HG02798 (cell line): Measurements from ENCODE around the gene TCERG1L.

Experiments used
- ATAC-seq: cut with Tn5 transposase; IDR thresholded peaks from one replicate; pipeline ENCODE4 v1.9.1; 2021; ENCODE audit warnings: mild to moderate bottlenecking; ENCODE audit not compliant: unreplicated experiment, poor library complexity

The TCERG1L gene

DNA sequence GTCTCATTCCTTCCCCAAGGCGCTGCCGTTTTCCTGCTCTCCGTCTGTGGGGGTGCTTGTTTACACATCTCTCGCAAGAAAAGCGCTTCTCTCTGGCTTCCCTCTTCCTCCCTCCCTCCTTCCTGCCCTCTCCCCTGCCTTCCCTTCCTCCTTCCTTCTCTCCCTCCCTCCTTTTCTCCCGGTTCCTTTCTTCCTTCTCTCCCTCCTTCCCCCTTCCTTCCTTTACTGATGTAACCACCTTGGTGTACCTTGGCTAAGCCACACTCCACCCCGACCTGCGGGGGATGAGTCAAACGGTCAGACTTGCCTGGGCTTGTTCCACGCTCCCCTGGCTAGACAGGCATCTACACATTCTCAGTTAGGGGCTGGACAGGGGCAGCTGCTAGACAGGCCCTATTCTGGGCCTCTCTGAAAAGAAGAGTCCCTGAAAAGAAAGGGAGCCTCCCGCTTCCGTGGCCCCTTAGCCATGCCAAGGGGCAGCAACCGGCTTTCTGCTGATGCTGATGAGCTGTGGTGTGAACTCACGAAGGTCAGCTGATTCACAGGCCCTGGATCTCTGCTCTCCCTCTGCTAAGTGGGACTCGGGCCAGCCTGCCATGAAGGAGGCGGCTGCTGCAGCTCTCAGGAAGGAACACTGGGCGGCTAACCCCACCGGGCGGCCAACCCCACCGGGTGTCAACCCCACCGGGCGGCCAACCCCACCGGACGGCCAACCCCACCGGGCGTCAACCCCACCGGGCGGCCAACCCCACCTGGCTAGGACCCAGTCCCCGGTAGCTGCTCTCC, 216.8 kb downstream of the TCERG1L start:
- ATAC-seq, result no peak

DNA sequence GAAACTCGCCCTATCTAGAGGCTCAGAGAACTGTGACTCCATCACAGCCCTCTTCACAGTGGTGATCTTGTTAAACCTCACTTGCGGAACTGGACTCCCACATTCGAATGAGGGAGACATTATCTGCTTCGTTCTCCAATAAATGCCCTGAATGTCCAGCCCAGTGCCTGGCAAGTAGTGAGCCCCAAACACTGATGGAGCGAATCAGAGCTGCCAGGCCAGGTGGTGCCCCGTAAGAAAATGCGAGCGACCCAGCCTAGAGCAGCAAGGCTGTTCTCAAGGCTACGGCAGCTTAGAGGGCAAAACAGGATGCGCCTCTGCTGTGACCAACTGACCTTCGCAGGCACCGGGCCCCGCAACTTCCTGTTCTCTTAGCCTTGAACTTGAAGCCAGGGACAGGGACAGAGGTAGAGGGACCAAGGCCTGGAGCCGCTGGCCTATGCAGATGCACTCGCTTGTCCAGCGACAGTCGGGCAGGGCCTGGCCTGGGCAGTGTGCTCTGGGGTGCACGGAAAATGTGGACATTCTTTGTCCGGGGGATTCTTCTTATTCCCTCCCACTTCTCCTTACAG, 217.6 kb downstream of the TCERG1L start:
- ATAC-seq, result no peak

- ATAC-seq, result no peak
These were observed 218.2 kb downstream of the TCERG1L start for GRCh38 chr10:131093346-131093745.

GRCh38 chr10:131092876-131093275, 218.6 kb downstream of the TCERG1L start:
- no peak for ATAC-seq

DNA sequence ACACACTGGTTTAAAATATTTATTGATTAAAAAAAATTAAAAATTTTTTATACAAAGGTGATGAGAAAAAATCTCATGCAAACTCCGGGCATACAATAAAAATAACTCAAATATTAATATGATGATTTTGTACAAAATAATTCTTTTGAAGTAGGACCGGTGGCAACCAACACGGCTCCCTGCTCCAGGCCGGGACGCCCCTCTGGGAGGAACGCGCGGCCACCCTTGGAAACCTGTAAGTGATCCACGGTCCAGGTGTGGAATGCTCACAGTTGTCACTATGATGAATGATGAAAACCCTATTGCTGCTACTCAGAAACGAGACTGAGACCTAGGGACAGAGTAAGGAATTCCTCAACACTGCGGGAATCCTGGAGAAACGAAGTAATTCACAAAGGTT, 219.1 kb downstream of the TCERG1L start:
- no peak for ATAC-seq

- no peak for ATAC-seq
These were observed 219.8 kb downstream of the TCERG1L start for GRCh38 chr10:131091682-131092081.

GRCh38 chr10:131090761-131091661, 220.5 kb downstream of the TCERG1L start:
- no peak for ATAC-seq

GRCh38 chr10:131089861-131090260, 221.7 kb downstream of the TCERG1L start:
- ATAC-seq, result no peak

GRCh38 chr10:131089150-131089549, 222.4 kb downstream of the TCERG1L start:
- ATAC-seq, result no peak

- no peak for ATAC-seq
These were observed 222.9 kb downstream of the TCERG1L start for GRCh38 chr10:131088619-131089018.

DNA sequence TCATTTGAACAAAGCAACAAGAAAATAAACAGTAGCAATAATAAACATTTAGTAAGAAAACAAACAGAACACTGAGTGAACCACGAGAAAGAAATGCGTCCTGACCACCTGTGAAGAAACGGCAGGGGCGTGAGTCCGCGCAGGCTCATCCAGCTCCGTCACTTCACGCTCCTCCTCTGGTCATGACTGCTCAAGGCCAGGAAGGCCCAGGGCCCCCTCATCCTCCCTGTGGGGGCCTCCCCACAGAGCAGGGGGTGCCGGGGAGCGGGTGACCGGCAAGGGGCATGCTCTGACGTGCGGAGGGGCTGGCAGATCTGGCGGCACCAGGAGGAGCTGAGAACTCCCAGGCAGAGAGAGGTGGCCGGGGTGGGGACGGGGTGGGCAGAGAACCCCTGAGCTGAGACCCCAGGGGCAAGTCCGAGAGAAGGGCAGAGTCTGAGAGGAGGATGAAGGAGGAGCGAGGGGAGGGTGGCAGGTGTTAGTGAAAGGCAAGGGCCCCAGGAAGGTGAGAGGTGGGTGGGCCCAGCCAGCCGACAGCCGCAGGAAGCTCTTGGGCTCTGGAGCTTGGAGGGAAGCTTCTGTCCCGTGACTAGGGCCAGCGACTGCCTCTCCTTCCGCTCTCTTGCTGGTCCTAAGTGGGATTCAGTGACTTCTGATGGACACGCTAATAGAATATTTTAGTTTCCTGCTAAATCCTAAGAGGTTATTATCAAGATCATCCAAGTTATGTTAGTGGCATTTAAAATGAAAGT, 223.9 kb downstream of the TCERG1L start:
- no peak for ATAC-seq

- no peak for ATAC-seq
These were observed 225.0 kb downstream of the TCERG1L start for GRCh38 chr10:131086511-131086910.

GRCh38 chr10:131086094-131086493, 225.4 kb downstream of the TCERG1L start:
- ATAC-seq, result no peak

DNA sequence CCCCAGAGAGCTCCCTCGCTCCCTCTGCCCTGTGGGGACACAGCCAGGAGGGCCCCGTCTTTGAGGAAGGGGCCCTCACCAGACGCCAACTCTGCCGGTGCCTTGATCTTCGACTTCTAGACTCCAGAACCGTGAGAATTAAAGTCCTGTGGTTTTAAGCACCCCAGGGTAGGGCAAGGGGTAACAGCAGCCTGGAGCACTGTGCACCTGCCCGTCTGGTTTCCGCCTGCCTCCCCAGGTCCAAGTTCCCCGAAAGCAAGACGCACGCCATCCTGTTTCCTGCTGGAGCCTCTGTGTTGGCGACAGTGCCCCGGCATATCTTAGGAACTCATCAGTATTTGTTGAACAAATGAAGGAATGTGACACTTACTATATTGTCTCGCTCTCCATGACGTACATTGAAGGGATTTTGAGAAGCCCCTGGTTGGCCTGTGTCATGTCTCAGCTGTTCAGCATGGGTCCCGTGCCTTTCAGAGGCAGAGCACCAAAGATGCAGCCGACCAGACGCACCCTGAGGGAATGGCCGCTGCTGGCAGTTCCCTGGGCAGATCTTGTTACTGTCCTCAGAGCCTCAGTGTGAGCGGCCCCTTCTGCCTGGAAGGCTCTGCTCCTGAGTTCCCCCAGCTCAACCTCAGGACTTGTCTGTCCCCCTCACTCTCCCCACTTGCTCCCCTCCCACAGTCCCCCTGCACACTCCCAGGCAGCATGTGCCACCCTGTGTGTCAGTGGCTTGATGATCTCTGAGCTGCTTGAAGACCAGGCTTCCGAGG, 226.2 kb downstream of the TCERG1L start:
- no peak for ATAC-seq

- no peak for ATAC-seq
These were observed 226.8 kb downstream of the TCERG1L start for GRCh38 chr10:131084791-131085090.

DNA sequence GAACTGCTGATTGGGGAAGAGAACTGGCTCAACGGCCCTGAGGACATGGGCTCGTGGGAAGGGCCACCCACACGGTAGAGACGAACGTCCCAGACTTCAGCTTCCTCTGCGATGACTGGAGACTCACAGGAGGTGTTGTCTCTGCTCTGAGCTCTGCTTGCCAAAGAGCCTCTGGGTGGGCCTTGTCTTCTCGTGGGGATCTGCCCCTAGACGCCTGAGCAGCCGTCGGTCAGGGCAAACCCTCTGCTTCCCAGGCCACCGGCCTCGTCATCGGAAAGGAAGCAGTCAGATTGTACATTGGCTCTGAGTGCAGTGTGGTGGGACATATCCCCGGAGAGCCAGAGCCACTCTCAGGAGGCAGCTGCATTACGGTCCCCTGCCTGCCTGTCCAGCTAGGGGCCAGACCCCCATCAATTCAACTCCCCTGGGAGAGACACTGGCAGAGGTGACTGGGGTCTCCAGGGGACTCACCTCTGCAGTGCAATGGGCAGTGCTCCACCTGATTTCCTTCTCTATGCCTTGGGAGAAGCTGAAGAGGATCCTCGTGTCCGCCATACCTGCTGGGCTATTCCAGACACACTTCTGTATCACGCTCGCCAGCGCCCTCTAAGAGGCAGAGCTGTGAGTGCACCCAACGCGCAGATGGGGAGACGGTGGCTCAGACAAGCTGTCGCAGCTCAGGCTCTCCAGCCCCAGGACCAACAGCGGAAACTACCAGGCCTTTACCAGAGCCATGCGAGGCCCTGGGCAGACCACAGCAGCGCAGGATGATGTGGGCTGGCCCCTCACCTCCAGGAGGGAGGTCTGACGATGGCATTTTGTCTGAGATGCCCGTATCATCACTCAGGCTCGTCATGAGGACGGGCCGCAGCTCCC, 227.4 kb downstream of the TCERG1L start:
- no peak for ATAC-seq

- no peak for ATAC-seq
These were observed 228.5 kb downstream of the TCERG1L start for GRCh38 chr10:131082991-131083481.

- no peak for ATAC-seq
These were observed 229.2 kb downstream of the TCERG1L start for GRCh38 chr10:131082201-131082850.
